Stimulated activated CD8-positive, alpha-beta memory T cell treated with anti-CD3 and anti-CD28 coated beads, Interleukin-4, amount 100 ng/mL, for 24 hours (primary cell): ENCODE data around the gene ISL1.

Source experiments
- DNase-seq: peaks from one replicate; pipeline ENCODE4 v3.0.0-alpha.2; 2020; ENCODE audit warnings: low read depth

The ISL1 gene

DNA sequence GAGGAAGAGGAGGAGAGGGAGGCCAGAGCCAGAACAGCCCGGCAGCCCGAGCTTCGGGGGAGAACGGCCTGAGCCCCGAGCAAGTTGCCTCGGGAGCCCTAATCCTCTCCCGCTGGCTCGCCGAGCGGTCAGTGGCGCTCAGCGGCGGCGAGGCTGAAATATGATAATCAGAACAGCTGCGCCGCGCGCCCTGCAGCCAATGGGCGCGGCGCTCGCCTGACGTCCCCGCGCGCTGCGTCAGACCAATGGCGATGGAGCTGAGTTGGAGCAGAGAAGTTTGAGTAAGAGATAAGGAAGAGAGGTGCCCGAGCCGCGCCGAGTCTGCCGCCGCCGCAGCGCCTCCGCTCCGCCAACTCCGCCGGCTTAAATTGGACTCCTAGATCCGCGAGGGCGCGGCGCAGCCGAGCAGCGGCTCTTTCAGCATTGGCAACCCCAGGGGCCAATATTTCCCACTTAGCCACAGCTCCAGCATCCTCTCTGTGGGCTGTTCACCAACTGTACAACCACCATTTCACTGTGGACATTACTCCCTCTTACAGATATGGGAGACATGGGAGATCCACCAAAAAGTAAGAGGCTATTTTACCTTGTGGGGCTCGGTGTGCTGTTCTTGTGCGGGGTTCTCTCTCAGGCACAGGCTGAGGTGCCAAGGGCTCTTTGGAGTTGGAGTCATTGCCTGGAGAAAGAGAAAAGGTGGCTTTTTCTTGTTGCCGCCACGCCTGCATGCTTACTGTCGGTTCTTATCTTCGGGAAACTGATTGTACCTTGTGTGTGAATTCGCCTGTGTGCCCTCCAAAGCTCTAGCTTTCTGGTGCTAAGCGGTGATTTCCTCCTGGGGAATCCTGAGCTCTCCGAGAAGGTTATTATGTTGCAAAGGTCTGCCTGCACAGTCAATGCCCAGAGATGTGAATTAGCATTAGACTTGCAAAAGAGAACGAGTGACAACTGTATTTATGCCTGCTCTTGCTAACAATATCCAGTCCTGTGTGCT lies at the start of gene ISL1:
ISL1 (plus strand) TSS at position 318 of the 991 bp plus-strand sequence; CDS start at position 542, 224 bp downstream.
- DNase-seq = no peak

GRCh38 chr5:51336878-51337277 lies 46.4 kb upstream of the ISL1 start:
- no peak for DNase-seq

DNA sequence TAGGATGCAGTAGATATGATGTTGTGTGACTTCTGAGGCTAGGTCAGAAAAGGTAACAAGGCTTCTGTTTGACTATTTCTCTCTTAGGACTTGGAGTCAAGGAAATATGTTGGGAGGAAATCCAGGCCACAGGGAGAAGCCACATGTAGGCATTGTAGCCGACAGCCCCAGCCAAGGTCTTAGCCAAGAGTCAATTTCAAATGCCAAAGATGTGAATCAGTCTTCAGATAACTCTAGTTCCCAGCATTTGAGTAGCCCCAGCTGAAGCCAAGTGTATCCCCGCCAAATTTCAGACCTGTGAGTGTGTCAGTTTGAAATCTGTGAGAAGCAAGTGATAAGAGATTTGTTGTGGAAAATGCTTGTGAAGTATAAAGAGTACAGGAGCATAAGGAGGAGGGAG lies 38.1 kb upstream of the ISL1 start:
- no peak for DNase-seq

GRCh38 chr5:51347157-51347556 lies 36.1 kb upstream of the ISL1 start:
- no peak for DNase-seq

DNA sequence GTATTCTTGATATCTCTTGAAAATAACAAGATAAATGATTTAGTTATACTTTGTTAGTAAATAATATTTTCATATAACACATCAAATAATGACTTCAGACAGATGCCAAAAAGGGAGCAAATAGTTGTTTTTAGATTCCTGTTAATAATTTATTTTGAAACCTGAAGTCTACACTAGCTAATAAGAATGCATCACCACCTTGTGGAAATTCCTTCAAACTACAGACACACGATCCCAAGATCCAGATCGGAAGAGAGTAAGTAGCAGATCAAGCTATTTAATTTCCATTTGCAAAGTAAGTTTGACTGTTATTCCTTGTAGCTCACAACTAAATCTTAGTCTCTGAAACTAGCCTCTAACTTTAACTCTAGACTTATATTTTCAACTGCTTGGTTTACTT lies 35.5 kb upstream of the ISL1 start:
- no peak for DNase-seq

DNA sequence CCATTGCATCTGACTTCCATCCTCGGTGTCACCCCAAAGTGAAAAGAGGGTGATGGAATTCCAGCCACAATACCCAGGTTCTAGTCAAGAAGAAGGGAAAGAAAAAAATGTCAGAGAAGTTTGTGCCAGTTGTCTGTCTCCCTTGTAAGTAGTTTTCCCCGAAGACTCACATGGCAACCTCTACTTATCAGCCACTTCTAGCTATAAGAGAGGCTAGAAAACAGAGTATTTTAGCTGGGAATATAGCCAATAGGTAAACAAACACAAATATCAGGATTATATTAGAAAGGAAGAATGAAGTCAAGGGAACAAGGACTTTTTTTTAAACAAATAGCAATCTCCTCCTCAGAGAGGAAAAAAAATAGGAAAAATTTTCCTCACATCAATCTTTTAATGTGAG lies 12.2 kb upstream of the ISL1 start:
- no peak for DNase-seq

- no peak for DNase-seq
Measured at GRCh38 chr5:51373880-51374523, 9.2 kb upstream of the ISL1 start.

DNA sequence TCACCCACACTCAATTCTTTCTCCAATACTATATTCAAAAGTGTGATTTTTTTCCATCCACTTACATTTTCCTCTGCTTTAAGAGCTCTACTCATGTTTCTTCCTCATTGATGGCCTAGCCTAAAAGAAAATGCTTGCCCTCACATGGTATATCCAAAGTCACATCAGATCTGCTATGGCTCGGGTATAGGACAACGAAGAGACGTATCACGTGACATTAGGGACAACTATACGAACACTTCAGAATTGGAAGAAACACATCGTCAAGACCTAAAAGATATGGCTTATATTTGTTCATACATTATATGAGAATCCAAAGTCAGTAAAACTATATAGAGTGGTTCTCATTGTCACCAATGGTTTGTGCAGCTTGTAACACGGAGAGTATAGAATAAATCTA lies 8.2 kb upstream of the ISL1 start:
- no peak for DNase-seq

- no peak for DNase-seq
Measured at GRCh38 chr5:51376509-51376908, 6.7 kb upstream of the ISL1 start.

- no peak for DNase-seq
Measured at GRCh38 chr5:51377151-51378060, 5.8 kb upstream of the ISL1 start.

GRCh38 chr5:51378061-51378409 lies 5.2 kb upstream of the ISL1 start:
- DNase-seq = no peak

- no peak for DNase-seq
Measured at GRCh38 chr5:51378448-51379330, 4.6 kb upstream of the ISL1 start.

- no peak for DNase-seq
Measured at GRCh38 chr5:51379331-51379700, 3.9 kb upstream of the ISL1 start.

GRCh38 chr5:51380603-51381207 lies 2.5 kb upstream of the ISL1 start:
- DNase-seq = no peak

DNA sequence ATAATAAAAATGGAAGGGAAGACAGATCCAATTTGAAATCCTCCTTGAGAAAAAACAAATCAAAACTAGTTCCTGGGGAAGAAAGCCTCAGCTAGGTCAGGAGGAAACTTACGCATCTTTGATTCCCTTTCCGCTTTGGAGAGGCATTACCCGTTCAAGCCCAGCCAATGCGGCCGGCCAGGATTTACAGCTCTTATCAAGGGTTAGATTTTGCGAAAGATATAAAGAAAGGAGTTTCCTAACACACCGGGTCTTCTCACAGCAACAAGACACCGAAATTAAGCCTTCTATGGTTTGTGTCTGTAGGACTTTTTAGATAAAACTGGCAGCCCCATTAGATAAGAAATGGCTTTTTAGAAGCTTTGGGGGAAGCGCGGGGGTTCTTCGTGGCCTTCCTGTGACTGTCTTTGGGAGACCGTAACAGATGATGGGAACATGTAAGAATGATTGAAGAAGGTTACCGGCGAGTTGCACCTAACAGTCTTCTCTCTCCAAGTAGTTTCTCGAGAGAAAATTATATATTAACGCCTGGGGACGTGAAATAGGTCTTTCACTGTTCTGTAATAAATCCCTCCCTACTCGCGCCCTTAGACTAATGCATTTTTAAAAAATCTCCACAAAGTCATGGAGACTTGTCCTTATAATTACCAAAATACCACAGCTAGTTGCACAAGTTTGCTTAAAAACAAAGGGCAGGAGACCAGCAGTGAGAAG lies 1.3 kb upstream of the ISL1 start:
- no peak for DNase-seq

- no peak for DNase-seq
Measured at GRCh38 chr5:51382521-51383130, 622 bp upstream of the ISL1 start.

DNA sequence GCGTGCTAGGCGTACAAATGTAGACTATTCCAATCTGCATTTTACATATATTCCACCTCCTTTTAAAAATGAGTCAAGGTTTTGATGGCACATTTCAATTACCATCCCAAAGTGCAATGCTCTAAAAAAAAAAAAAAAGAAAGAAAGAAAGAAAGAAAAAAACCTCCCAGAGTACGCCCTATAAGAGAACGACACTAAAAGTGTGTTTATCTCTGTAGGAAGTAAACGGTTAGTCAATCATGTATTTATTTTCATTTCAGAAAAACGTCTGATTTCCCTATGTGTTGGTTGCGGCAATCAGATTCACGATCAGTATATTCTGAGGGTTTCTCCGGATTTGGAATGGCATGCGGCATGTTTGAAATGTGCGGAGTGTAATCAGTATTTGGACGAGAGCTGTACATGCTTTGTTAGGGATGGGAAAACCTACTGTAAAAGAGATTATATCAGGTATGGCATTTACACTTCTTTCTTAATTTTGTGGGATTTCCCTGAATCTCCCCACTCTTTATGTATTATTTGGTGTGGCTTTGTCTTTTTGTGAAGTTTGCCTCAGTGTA lies 1.1 kb downstream of the ISL1 start:
- DNase-seq = no peak

GRCh38 chr5:51385216-51385615 lies 2.0 kb downstream of the ISL1 start:
- DNase-seq = no peak
